NCI-H2107 treated with DMSO at 0.1 percent for 48 hours (cell line): ENCODE measurements around the gene SPATA31C1.
"Not testable (repeated sequence)": the region's sequence is repeated elsewhere in the genome, so short reads cannot be mapped to it uniquely, and the experiment has no call there.

ENCODE experiments used
- DNase-seq: peaks from one replicate; lab custom pipeline; 2025; ENCODE audit not compliant: unreplicated experiment; lab: John Stamatoyannopoulos, UW

The SPATA31C1 gene

GRCh38 chr9:87934444-87934843 lies 16.7 kb downstream of the SPATA31C1 start:
- not testable (repeated sequence) for DNase-seq

- not testable (repeated sequence) for DNase-seq
These were observed 19.6 kb downstream of the SPATA31C1 start for GRCh38 chr9:87937352-87937751.

- DNase-seq = not testable (repeated sequence)
These were observed 20.2 kb downstream of the SPATA31C1 start for GRCh38 chr9:87937918-87938317.

- DNase-seq = not testable (repeated sequence)
These were observed 20.6 kb downstream of the SPATA31C1 start for GRCh38 chr9:87938336-87938735.

DNA sequence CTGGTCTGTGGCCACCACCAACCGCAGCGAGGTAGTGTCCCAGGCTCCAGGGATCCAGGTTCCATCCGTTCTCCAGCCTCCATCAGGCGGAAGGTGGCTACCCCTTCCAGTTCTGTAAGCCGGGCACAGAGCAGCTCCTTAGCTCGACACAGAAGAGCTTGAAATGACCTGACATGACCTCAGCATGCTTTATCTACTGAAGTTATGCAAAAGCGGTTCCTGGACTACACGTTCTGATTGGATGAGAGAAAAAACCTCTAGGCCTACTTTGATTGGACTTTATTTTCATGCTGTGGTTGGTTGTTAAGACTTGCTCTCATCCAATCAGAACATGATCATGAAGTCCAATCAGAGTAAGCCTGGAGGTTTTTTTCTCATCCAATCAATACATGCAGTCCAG lies 21.3 kb downstream of the SPATA31C1 start:
- not testable (repeated sequence) for DNase-seq

DNA sequence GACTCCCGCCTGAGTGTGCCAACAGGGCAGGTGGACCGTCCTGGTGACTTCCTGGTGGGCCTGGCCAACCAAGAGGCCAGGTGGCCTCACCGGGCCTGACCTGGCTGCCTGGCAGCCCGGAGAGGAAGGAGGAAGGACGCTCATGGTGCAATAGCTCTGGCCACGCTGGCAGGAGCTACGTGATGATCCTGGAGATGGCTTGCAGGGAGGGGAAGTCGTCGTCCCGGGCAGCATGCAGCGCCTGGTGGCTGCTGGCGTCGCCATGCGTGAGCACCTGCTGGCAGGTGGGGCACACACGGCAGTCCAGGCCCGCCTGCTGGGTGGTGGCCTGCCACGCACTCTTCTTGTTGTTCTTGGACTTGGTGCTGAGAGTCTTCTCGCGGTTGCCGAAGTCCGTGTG lies 26.3 kb downstream of the SPATA31C1 start:
- DNase-seq = no peak

DNA sequence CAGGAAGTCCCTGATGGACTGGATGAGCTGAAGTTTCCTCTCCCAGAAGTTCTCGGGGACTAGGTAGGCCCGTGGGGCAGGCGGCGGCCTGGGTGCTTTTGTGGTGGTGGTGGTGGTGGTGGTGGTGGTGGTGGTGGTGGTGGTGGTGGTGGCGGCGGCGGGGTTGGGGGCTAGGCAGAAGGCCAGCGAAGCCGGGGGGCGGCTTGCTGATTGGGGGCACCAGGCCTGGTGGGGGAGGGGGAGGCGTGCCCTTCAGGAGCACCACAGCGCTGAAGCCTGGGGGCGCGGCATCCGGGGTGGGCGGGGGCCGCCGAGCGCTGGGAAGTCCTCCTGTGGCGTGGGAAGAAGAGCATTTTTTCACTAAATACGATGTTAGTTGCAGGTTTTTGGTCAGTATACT lies 26.9 kb downstream of the SPATA31C1 start:
- no peak for DNase-seq

GRCh38 chr9:87950296-87950695 lies 32.5 kb downstream of the SPATA31C1 start:
- no peak for DNase-seq

GRCh38 chr9:87950765-87951488 lies 33.2 kb downstream of the SPATA31C1 start:
- DNase-seq = peak; percentile 23

DNA sequence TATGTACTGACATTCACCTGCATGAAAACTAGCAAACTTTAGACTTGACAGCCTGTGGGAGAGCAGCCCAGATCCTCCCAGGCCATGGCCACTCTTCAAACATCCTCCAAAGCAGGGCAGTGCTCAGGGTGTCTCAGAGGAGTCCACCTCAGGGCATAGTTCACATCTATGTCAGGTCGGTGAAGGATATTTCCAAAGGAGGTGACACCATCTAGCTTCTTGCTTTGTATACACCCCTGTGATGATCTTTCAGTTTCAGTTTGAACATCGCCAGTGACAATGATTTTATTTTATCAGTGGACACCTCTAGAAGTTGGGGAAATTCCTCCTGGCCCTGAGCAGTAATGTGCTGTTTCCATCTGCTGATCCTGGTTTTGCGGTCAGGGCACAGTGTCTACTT lies 36.5 kb downstream of the SPATA31C1 start:
- DNase-seq = no peak

- no peak for DNase-seq
These were observed 40.1 kb downstream of the SPATA31C1 start for GRCh38 chr9:87957839-87958238.

DNA sequence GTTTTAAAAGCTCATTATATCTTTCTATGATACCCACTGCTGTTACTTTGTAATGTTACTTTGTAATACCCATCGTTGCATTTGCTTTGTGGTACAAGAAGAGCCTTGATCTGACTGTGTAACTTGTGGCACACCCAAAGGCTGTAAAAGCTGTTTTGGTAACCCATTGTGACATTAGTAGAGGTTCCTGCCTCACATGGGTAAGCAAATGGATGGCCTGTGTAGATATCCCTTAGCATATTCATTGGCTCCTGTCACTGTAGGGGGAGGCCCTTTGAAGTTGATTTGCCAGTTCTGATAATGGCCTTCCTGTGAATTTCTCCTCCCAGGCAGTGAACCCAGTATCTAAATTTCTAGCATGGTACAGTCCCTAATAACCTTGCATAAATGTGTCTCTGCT lies 40.8 kb downstream of the SPATA31C1 start:
- no peak for DNase-seq

GRCh38 chr9:87959916-87960581 lies 42.3 kb downstream of the SPATA31C1 start:
- no peak for DNase-seq

GRCh38 chr9:87963770-87964169 lies 46.0 kb downstream of the SPATA31C1 start:
- DNase-seq = no peak

DNA sequence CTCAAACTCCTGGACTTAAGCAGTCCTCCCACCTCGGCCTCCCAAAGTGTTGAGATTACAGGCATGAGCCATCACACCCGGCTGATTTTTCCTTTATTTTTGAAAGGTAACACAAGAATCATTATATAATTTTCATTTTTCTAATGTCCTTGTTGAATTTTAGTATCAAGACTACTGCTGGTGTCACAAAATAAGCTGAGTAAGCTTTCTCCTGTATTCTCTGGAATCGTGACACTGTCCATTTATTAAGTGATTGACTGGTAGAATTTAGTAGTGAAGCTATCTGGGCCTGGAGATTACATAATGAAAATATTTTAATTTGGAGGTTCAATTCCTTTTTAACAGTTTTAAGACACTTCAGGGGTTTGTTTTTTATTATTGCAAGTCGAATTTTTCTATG lies 47.1 kb downstream of the SPATA31C1 start:
- no peak for DNase-seq

DNA sequence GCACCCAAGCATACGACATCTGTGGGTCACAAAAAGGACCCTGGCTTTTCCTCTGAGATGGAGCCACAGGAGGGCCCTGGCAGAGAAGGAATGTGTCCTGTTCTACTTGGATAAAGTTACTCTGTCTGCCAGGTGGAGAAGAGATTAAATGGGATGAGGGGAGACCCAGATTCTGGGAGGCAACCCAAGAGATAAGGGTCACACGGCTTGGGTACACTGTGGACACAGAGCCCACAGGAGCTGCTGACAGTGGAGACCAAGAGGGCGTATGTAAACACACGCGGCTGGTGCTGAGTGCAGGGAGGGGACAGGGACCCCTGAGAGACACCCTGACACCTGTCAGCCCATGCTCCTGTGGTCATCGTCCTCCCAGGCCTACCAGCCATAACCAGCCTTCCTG lies 50.4 kb downstream of the SPATA31C1 start:
- DNase-seq = no peak

GRCh38 chr9:87970602-87971001 lies 52.8 kb downstream of the SPATA31C1 start:
- no peak for DNase-seq

DNA sequence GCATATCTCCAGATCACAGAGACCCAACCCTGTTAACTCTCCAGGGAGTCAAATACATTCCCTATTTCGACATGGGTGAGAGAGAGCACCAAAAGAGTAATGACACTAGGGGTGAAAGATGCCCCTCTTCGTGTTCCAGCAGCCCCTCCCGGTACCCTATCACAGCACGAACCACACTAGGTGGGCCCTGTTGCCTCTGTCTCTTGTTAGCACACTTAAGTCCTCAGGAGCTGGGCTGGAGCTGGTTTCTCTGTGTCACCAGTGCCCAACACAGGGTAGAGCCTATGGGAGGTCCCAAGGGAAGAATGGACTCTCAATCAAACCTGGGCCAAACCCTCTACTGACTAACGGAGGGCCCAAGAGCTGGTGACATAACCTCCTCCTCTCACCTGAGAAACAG lies 55.4 kb downstream of the SPATA31C1 start:
- DNase-seq = no peak
